Osteoblast (primary cell): ENCODE data around the gene PSKH1. TPM values are rescaled to one million over a fixed set of nuclear protein-coding genes. Genes with fewer than 3 reads are reported as not detected.

Experiments used
- DNase-seq: peaks from one replicate; pipeline ENCODE4 v3.0.0; 2011; ENCODE audit warnings: low spot score, mixed read lengths; ENCODE audit not compliant: insufficient read length; ENCODE audit errors: missing footprints
- H2AFZ ChIP-seq: 2 replicates; pipeline ENCODE4 v1.6.0; 2011; ENCODE audit warnings: mild to moderate bottlenecking, low read length
- H3K27ac ChIP-seq: 2 replicates; pipeline ENCODE4 v1.5.1; 2011; ENCODE audit warnings: mild to moderate bottlenecking, low read depth, low read length, moderate library complexity
- H3K27me3 ChIP-seq: 2 replicates; pipeline ENCODE4 v1.6.0; 2012; ENCODE audit warnings: mild to moderate bottlenecking, control low read depth, inconsistent platforms, low read length, moderate library complexity; ENCODE audit not compliant: insufficient read depth
- H3K36me3 ChIP-seq: 2 replicates; pipeline ENCODE4 v1.5.1; 2011; ENCODE audit warnings: mild to moderate bottlenecking, low read length, control low read depth, moderate library complexity; ENCODE audit not compliant: insufficient read depth
- H3K4me1 ChIP-seq: 2 replicates; pipeline ENCODE4 v1.5.1; 2011; ENCODE audit warnings: mild to moderate bottlenecking, low read length, control low read depth, moderate library complexity; ENCODE audit not compliant: insufficient read depth
- H3K4me2 ChIP-seq: 2 replicates; pipeline ENCODE4 v1.6.0; 2011; ENCODE audit warnings: mild to moderate bottlenecking, low read length; ENCODE audit not compliant: insufficient read depth
- H3K4me3 ChIP-seq: fragments of 200-600 bp; sonication (generic); 3 replicates; pipeline ENCODE4 v1.5.1; 2012; ENCODE audit warnings: mild to moderate bottlenecking, low read length, inconsistent platforms; ENCODE audit not compliant: insufficient read depth
- H3K79me2 ChIP-seq: 2 replicates; pipeline ENCODE4 v1.6.0; 2012; ENCODE audit warnings: mild to moderate bottlenecking, low read length, control low read depth, inconsistent platforms; ENCODE audit not compliant: insufficient read depth
- H3K9me3 ChIP-seq: 2 replicates; pipeline ENCODE4 v1.5.1; 2011; ENCODE audit warnings: low read depth, low read length, control low read depth
- H4K20me1 ChIP-seq: 2 replicates; pipeline ENCODE4 v1.6.0; 2012; ENCODE audit warnings: mild to moderate bottlenecking, low read length, control low read depth; ENCODE audit not compliant: insufficient read depth
- total RNA-seq: library from RNA; depleted of rRNA; stranded (reverse); fragments of >200 nt; gene quantifications from 2 replicates; pipeline ENCODE4 v1.2.3, GENCODE V29; 2012
- TF ChIP-seq, protein P1 (sequence below): IDR thresholded peaks from 2 replicates; pipeline ENCODE4 v1.5.1; 2011; ENCODE audit warnings: mild to moderate bottlenecking, low read depth, low read length, moderate library complexity; ENCODE audit errors: extremely low read depth

PSKH1 gene
- total RNA-seq, 1 donor = 18.5 TPM

DNA sequence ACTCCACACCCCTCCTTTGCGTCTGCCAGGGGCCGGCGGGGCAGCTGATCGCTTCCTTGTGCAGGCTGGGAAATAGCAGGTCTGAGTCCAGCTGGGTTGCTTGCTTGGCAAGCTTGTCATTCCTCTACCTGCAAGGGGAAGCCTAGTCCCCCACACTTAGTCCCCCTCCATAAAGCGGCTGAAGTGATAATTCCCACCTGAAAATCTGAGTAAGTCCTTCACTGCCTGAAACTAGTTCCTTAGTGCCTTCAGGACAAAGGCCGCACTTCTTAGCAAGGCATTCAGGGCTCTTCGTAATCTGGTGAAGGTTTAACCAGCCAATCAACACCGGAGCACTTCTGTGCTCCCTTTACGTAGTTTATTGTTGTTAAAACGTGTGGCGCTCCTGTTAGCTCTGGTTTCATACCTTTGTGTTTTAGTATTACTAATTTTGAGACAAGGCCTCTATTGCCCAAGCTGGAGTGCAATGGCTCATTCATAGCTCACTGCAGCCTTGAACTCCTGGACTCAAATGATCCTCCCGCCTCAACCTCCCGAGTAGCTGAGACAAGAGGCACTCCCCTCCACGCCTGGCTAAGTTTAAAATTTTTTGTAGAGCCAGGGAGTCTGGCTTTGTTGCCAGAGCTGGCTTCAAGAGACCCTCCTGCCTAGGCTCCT lies 817 bp downstream of the PSKH1 start:
- peak overlapping the region; percentile 95 for H3K27ac ChIP-seq
- peaks cover 19% of the 10 kb centered on the region for H3K4me1 ChIP-seq
- TF ChIP-seq, protein P1, sequence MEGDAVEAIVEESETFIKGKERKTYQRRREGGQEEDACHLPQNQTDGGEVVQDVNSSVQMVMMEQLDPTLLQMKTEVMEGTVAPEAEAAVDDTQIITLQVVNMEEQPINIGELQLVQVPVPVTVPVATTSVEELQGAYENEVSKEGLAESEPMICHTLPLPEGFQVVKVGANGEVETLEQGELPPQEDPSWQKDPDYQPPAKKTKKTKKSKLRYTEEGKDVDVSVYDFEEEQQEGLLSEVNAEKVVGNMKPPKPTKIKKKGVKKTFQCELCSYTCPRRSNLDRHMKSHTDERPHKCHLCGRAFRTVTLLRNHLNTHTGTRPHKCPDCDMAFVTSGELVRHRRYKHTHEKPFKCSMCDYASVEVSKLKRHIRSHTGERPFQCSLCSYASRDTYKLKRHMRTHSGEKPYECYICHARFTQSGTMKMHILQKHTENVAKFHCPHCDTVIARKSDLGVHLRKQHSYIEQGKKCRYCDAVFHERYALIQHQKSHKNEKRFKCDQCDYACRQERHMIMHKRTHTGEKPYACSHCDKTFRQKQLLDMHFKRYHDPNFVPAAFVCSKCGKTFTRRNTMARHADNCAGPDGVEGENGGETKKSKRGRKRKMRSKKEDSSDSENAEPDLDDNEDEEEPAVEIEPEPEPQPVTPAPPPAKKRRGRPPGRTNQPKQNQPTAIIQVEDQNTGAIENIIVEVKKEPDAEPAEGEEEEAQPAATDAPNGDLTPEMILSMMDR = no peak
- H3K36me3 ChIP-seq = no peaks in the 10 kb centered on the region
- H3K79me2 ChIP-seq = peaks cover 56% of the 10 kb centered on the region
- peak overlapping the region; percentile 97 for H3K4me3 ChIP-seq
- H2AFZ ChIP-seq = peak overlapping the region; percentile 93
- peaks cover 18% of the 10 kb centered on the region for H4K20me1 ChIP-seq
- no peaks in the 10 kb centered on the region for H3K9me3 ChIP-seq
- H3K4me2 ChIP-seq = peak overlapping the region; percentile 89
- DNase-seq = peak; percentile 89
- H3K27me3 ChIP-seq = no peaks in the 10 kb centered on the region

DNA sequence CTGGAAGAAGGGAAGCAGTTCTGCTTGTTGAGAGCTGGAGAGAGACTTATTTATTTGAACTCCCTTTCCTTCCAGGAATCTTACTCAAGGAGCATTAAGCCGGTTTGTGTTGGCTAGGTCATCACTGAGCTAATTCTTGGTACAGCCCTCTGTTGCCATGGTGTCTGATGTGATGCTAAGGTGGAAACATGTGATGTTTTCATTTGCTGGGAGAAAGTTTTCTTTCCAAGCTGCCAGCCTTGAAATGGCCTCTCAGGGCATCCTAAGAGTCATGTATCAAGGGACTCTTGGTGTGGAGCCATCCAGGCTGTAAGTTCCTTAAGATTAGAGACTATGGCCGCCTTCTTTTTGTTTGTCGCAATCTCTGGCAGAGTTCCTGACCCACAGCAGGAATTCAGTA lies 4.2 kb downstream of the PSKH1 start:
- H3K4me1 ChIP-seq = peaks cover 19% of the 10 kb centered on the region
- peak overlapping the region; percentile 58 for H3K27ac ChIP-seq
- H3K4me3 ChIP-seq = no peak overlapping the region
- no peaks in the 10 kb centered on the region for H3K36me3 ChIP-seq
- H3K27me3 ChIP-seq = no peaks in the 10 kb centered on the region
- H4K20me1 ChIP-seq = peaks cover 26% of the 10 kb centered on the region
- peak; percentile 95 for DNase-seq
- H3K9me3 ChIP-seq = no peaks in the 10 kb centered on the region
- peak overlapping the region; percentile 20 for H3K4me2 ChIP-seq
- peaks cover 82% of the 10 kb centered on the region for H3K79me2 ChIP-seq
- no peak overlapping the region for H2AFZ ChIP-seq
- TF ChIP-seq, protein P1 = no peak

DNA sequence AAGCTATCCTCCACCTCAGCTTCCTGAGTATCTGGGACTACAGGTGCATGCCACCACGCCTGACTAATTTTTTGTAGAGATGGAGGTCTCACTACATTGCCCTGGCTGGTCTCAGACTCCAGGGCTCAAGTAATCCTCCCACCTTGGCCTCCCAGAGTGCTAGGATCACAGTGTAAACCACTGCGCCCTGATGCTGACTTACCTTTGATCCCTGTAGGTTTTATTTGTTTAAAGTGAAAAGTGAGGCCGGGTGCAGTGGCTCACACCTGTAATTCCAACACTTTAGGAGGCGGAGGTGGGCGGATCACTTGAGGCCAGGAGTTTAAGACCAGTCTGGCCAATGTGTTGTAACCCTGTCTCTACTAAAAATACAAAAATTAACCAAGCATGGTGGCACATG lies 8.7 kb downstream of the PSKH1 start:
- Histone ChIP-seq H3K9me3 (no peaks in the 10 kb centered on the region), H4K20me1 (peaks cover 26% of the 10 kb centered on the region), H3K4me2 (no peak overlapping the region), H3K4me3 (no peak overlapping the region), H3K27ac (no peak overlapping the region), H3K27me3 (no peaks in the 10 kb centered on the region), H3K4me1 (peaks cover 7% of the 10 kb centered on the region), H3K79me2 (peaks cover 65% of the 10 kb centered on the region), H3K36me3 (no peaks in the 10 kb centered on the region), H2AFZ (no peak overlapping the region)
- DNase-seq = no peak
- TF ChIP-seq, protein P1 = no peak

DNA sequence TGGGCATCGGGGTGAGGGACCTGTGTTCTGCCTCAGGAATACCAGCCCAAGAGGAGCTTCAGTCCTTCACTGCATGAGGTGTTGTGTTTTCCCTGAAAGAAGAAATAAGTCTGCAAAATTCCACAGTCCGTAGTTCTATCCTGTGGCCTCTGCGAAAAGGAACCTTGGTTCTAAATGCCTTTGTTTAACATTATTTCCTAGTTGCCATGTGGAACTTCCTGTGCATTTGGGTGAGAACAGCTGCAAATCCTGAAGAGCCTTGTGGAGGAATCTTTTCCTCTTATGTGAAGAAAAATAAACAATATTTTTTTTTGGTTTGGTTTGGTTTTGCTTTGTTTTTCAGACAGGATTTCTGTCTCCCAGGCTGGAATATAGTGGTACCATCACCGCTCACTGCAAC lies 9.8 kb downstream of the PSKH1 start:
- Histone ChIP-seq H4K20me1 (peaks cover 20% of the 10 kb centered on the region), H2AFZ (no peak overlapping the region), H3K27me3 (no peaks in the 10 kb centered on the region), H3K27ac (no peak overlapping the region), H3K4me1 (no peaks in the 10 kb centered on the region), H3K4me2 (no peak overlapping the region), H3K4me3 (no peak overlapping the region), H3K9me3 (no peaks in the 10 kb centered on the region), H3K36me3 (no peaks in the 10 kb centered on the region), H3K79me2 (peaks cover 55% of the 10 kb centered on the region)
- DNase-seq = peak; percentile 39
- TF ChIP-seq, protein P1 = no peak
